Activated naive CD8-positive, alpha-beta T cell treated with anti-CD3 and anti-CD28 coated beads, Interleukin-2, amount 10 ng/mL, durations not matched to agents 7 days and 5 days (primary cell): ENCODE results near the gene CDH13. TPM values are rescaled to one million over a fixed set of nuclear protein-coding genes. Genes with fewer than 3 reads are reported as not detected.

Source experiments
- ATAC-seq: fragments of 150-1000 bp; cut with Tn5 transposase; one replicate; pipeline ENCODE4 v1.10.0; 2021; ENCODE audit warnings: low read depth, moderate library complexity
- POLR2A ChIA-PET: fragments of 350-600 bp; sonication (Branson Sonifier 250); formaldehyde crosslinking; loops from one replicate; lab custom pipeline; 2021; ENCODE audit warnings: antibody characterized with exemption; lab: Charles Lee
- DNase-seq: peaks from one replicate; pipeline ENCODE4 v3.0.0; 2021
- H3K27ac Mint-ChIP-seq: one replicate; pipeline ENCODE4 v1.8.0; 2022; ENCODE audit warnings: mild to moderate bottlenecking, mixed read lengths
- H3K27me3 Mint-ChIP-seq: one replicate; pipeline ENCODE4 v1.8.0; 2022; ENCODE audit warnings: mild to moderate bottlenecking, moderate library complexity, mixed read lengths
- H3K36me3 Mint-ChIP-seq: one replicate; pipeline ENCODE4 v1.8.0; 2021; ENCODE audit warnings: mild to moderate bottlenecking, mixed read lengths
- H3K4me1 Mint-ChIP-seq: one replicate; pipeline ENCODE4 v1.8.0; 2021; ENCODE audit warnings: mixed read lengths
- H3K4me3 Mint-ChIP-seq: one replicate; pipeline ENCODE4 v1.8.0; 2022; ENCODE audit warnings: mild to moderate bottlenecking, moderate library complexity, mixed read lengths
- H3K9me3 Mint-ChIP-seq: one replicate; pipeline ENCODE4 v1.8.0; 2021; ENCODE audit warnings: mixed read lengths
- total RNA-seq, 2 experiments: library from RNA; stranded (reverse); gene quantifications; one replicate each; pipeline ENCODE4 v1.2.3, GENCODE V29; 2021

The CDH13 gene
- total RNA-seq, 2 experiments from 2014 or later = not detected

DNA sequence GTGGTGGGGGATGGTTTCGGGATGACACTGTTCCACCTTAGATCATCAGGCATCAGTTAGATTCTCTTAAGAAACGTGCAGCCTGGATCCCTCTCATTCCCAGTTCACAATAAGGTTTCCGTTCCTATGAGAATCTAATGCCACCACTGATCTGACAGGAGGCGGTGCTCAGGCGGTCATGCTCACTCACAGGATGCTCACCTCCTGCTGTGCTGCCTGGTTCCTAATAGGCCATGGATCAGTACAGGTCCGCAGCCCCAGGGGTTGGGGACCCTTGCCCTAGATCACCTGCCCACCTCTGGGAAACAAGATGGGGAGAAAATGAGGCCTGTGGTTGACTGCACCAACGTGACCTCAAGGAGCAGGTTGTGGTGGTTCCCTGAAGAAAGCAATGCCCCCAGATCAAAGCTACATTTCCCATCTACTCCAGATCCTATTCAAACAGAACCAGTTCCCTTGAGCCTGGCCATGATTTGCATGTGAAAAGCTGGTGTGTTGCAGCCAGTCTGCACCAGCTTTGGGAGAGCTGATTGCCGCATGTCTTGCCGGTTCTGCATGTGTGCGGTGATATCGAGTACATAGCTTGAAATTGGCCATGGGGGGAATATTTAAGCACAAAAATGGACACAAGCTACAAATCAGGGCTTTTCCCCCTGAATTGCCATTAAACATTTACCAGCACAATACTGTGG, 997.8 kb downstream of the CDH13 start:
- no peaks in the 10 kb centered on the region for H3K27me3 Mint-ChIP-seq
- DNase-seq = no peak
- no peak for ATAC-seq
- no peaks in the 10 kb centered on the region for H3K4me1 Mint-ChIP-seq
- H3K4me3 Mint-ChIP-seq = no peak overlapping the region
- POLR2A ChIA-PET = no interaction called here
- H3K9me3 Mint-ChIP-seq = no peaks in the 10 kb centered on the region
- H3K27ac Mint-ChIP-seq = no peak overlapping the region
- H3K36me3 Mint-ChIP-seq = no peaks in the 10 kb centered on the region

DNA sequence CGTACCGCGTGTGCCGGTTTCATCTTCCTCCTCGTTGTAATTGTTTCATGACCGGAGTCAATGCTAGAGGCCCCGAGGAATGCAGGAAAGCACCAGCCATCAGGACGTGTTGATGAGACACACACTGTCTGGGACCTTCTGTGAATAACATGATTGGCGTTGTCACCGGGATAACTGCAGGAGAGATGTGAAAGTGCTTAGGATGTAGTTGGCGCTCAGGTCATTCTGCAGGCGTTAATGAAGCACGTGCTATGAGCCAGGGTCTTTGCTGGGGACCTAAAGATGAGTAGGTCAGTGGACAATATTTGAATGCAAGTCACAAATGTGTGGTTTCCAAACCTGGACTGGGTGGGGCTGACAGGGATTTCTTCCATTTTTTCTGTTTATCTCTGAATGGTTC, 999.4 kb downstream of the CDH13 start:
- H3K27me3 Mint-ChIP-seq = peaks cover under 1% of the 10 kb centered on the region
- H3K36me3 Mint-ChIP-seq = no peaks in the 10 kb centered on the region
- POLR2A ChIA-PET = no interaction called here
- ATAC-seq = no peak
- DNase-seq = no peak
- H3K9me3 Mint-ChIP-seq = no peaks in the 10 kb centered on the region
- H3K4me1 Mint-ChIP-seq = no peaks in the 10 kb centered on the region
- H3K27ac Mint-ChIP-seq = no peak overlapping the region
- no peak overlapping the region for H3K4me3 Mint-ChIP-seq

DNA sequence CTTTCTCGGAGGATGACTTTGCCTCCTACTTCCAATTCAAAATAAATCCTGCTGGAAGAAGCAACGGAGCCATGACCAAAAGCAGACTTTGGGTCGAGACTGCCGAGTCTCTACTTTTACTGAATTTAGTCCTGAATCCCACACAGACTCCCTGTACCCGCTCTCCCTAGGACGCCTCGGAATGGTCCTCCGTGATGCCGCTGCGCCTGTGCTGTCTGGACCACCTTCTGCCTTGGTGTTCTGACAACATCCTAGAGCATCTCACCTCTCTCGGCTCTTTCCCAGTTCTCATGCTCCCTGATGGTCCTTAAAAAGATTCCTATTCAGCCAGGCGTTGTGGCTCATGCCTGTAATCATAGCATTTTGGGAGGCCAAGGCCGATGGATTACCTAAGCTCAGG, 999.9 kb downstream of the CDH13 start:
- H3K27ac Mint-ChIP-seq = no peak overlapping the region

DNA sequence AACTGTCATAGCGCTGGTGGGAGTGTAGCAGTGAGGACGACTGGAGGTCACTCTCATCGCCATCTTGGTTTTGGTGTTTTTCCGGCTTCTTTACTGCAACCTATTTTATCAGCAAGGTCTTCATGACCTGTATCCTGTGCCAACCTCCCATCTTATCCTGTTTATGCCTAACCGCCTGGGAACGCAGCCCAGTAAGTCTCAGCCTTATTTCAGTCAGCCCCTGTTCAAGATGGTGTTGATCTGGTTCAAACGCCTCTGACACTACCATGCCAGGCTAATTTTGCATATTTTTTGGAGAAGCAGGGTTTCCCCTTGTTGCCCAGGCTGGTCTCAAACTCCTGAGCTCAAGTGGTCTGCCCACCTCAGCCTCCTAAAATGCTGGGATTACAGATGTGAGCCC, 1001.2 kb downstream of the CDH13 start:
- H3K4me1 Mint-ChIP-seq = no peaks in the 10 kb centered on the region
- no peaks in the 10 kb centered on the region for H3K36me3 Mint-ChIP-seq
- H3K27ac Mint-ChIP-seq = no peak overlapping the region
- no peak overlapping the region for H3K4me3 Mint-ChIP-seq
- ATAC-seq (no peak), DNase-seq (no peak)
- POLR2A ChIA-PET = no interaction called here
- H3K27me3 Mint-ChIP-seq = peaks cover 2% of the 10 kb centered on the region
- H3K9me3 Mint-ChIP-seq = no peaks in the 10 kb centered on the region

More for the DNA sequence above, 999.9 kb downstream of the CDH13 start:
- no peak overlapping the region for H3K4me3 Mint-ChIP-seq
- no peaks in the 10 kb centered on the region for H3K4me1 Mint-ChIP-seq
- no peaks in the 10 kb centered on the region for H3K9me3 Mint-ChIP-seq
- POLR2A ChIA-PET = no interaction called here
- peaks cover 2% of the 10 kb centered on the region for H3K27me3 Mint-ChIP-seq
- no peak for ATAC-seq
- DNase-seq = no peak
- no peaks in the 10 kb centered on the region for H3K36me3 Mint-ChIP-seq

GRCh38 chr16:83629426-83629825, 1002.7 kb downstream of the CDH13 start:
- no peaks in the 10 kb centered on the region for H3K9me3 Mint-ChIP-seq
- no peak for DNase-seq
- no peak overlapping the region for H3K4me3 Mint-ChIP-seq
- ATAC-seq = no peak
- H3K27me3 Mint-ChIP-seq = peaks cover 2% of the 10 kb centered on the region
- POLR2A ChIA-PET = no interaction called here
- H3K4me1 Mint-ChIP-seq = no peaks in the 10 kb centered on the region
- no peaks in the 10 kb centered on the region for H3K36me3 Mint-ChIP-seq
- no peak overlapping the region for H3K27ac Mint-ChIP-seq

- Mint-ChIP-seq H3K9me3 (no peaks in the 10 kb centered on the region), H3K36me3 (no peaks in the 10 kb centered on the region), H3K4me3 (no peak overlapping the region), H3K27ac (no peak overlapping the region), H3K27me3 (peaks cover 2% of the 10 kb centered on the region), H3K4me1 (no peaks in the 10 kb centered on the region)
- POLR2A ChIA-PET = no interaction called here
- ATAC-seq (no peak), DNase-seq (no peak)
Measured at GRCh38 chr16:83629836-83630235, 1003.1 kb downstream of the CDH13 start.

DNA sequence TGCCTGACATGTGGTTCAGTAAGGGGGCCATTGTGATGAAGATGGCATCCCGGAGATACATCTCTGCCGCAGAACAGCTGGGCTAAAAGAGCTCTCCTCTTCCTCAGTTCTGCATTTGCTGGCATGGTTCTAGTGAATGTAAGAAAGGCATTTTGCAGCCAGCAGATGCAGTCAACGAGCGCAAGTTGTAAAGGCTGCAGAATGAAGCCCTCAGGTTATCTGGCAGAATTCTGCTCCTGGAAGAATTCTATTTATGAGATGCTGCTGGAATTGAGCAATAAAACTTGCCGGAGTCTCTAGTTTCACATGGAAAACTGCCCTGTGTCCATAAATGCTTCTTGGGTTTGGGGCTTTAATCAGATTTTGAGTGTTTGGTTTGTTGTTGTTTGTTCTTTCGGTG, 1004.2 kb downstream of the CDH13 start:
- H3K27me3 Mint-ChIP-seq = peaks cover 2% of the 10 kb centered on the region
- no peak for ATAC-seq
- H3K27ac Mint-ChIP-seq = no peak overlapping the region
- POLR2A ChIA-PET = no interaction called here
- no peak overlapping the region for H3K4me3 Mint-ChIP-seq
- no peaks in the 10 kb centered on the region for H3K9me3 Mint-ChIP-seq
- no peaks in the 10 kb centered on the region for H3K4me1 Mint-ChIP-seq
- no peak for DNase-seq
- no peaks in the 10 kb centered on the region for H3K36me3 Mint-ChIP-seq

- Mint-ChIP-seq H3K27ac (no peak overlapping the region), H3K36me3 (no peaks in the 10 kb centered on the region), H3K4me1 (no peaks in the 10 kb centered on the region), H3K27me3 (peaks cover 2% of the 10 kb centered on the region), H3K9me3 (peaks cover 1% of the 10 kb centered on the region), H3K4me3 (no peak overlapping the region)
- ATAC-seq (no peak), DNase-seq (no peak)
- POLR2A ChIA-PET = no interaction called here
Measured at GRCh38 chr16:83633286-83633685, 1006.5 kb downstream of the CDH13 start.

DNA sequence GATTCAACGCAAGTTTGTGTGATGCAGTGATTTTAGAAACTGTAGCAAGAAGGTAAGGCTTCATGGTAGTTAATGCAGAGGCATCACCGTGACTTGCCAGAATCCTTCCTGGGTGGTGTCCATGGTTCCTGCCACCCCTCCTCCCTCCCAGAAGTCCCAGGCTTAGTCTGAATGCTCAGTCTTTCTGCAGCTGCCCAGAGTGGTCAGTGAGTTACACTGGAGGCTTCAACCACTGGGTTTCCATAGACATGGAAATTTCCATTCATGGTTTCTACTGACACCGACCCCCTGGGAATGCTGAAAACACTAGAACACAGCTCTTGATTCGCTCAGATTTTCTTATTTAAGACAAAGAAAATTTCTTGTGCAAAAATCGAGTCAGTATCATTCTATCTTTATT, 1021.6 kb downstream of the CDH13 start:
- Mint-ChIP-seq H3K4me3 (no peak overlapping the region), H3K36me3 (no peaks in the 10 kb centered on the region), H3K27ac (no peak overlapping the region), H3K9me3 (no peaks in the 10 kb centered on the region), H3K4me1 (no peaks in the 10 kb centered on the region), H3K27me3 (no peaks in the 10 kb centered on the region)
- POLR2A ChIA-PET = no interaction called here
- DNase-seq (no peak), ATAC-seq (no peak)

DNA sequence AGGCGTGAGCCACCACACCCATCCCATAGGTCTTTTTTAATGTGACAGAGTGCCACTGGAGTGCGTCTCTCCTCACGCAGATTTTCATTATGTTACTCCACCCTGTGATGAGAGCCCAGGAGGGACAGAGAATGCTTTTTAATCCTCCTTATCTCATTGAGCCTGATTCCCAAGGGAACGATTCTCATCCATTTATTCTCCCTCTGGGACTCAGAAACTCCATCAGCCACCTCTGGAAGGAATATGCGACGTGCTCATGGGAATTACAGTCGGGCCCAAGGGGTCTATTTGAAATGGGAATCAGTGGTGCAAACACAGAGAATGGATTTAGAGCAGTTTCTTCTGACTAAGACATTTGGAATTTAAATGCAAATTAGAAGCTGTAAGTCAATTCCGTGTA, 1025.1 kb downstream of the CDH13 start:
- Mint-ChIP-seq H3K4me1 (no peaks in the 10 kb centered on the region), H3K36me3 (no peaks in the 10 kb centered on the region)
- POLR2A ChIA-PET = no interaction called here

GRCh38 chr16:83652943-83653342, 1026.2 kb downstream of the CDH13 start:
- H3K36me3 Mint-ChIP-seq = no peaks in the 10 kb centered on the region
- H3K27ac Mint-ChIP-seq = no peak overlapping the region
- no peak overlapping the region for H3K4me3 Mint-ChIP-seq
- no peaks in the 10 kb centered on the region for H3K27me3 Mint-ChIP-seq
- H3K4me1 Mint-ChIP-seq = no peaks in the 10 kb centered on the region
- POLR2A ChIA-PET = no interaction called here
- no peak for DNase-seq
- ATAC-seq = no peak
- no peaks in the 10 kb centered on the region for H3K9me3 Mint-ChIP-seq

More for the DNA sequence above, 1025.1 kb downstream of the CDH13 start:
- H3K9me3 Mint-ChIP-seq = no peaks in the 10 kb centered on the region
- no peak for DNase-seq
- H3K27me3 Mint-ChIP-seq = no peaks in the 10 kb centered on the region
- no peak overlapping the region for H3K27ac Mint-ChIP-seq
- ATAC-seq = no peak
- no peak overlapping the region for H3K4me3 Mint-ChIP-seq

DNA sequence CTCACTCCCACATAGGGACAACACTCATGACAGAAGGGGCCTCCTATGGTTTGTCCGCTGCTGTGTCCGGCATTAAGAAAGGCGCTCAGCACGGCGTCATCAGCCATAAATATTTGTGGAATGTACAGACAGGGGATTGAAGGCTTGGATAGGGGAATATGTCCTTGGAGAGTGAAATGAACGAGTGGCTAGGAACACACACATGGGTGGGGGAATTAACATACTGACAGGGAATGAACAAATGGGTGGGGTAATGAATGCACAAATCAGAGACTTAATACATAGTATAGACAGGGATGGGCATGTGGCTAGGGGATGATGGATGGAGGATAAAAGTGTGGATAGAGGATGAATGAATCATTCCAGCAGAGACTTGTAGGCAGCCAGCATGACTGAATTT, 1027.0 kb downstream of the CDH13 start:
- Mint-ChIP-seq H3K9me3 (no peaks in the 10 kb centered on the region), H3K27ac (no peak overlapping the region), H3K27me3 (no peaks in the 10 kb centered on the region), H3K36me3 (no peaks in the 10 kb centered on the region), H3K4me1 (no peaks in the 10 kb centered on the region), H3K4me3 (no peak overlapping the region)
- no peak for DNase-seq
- ATAC-seq = no peak
- POLR2A ChIA-PET = no interaction called here

GRCh38 chr16:83660282-83660681, 1033.5 kb downstream of the CDH13 start:
- Mint-ChIP-seq H3K9me3 (no peaks in the 10 kb centered on the region), H3K4me3 (no peak overlapping the region), H3K27me3 (no peaks in the 10 kb centered on the region), H3K36me3 (no peaks in the 10 kb centered on the region), H3K4me1 (no peaks in the 10 kb centered on the region), H3K27ac (no peak overlapping the region)
- DNase-seq = no peak
- no peak for ATAC-seq
- POLR2A ChIA-PET = no interaction called here

- no peaks in the 10 kb centered on the region for H3K4me1 Mint-ChIP-seq
- POLR2A ChIA-PET = no interaction called here
- no peak overlapping the region for H3K4me3 Mint-ChIP-seq
- no peaks in the 10 kb centered on the region for H3K9me3 Mint-ChIP-seq
- H3K27ac Mint-ChIP-seq = no peak overlapping the region
- ATAC-seq = no peak
- no peaks in the 10 kb centered on the region for H3K36me3 Mint-ChIP-seq
- H3K27me3 Mint-ChIP-seq = peaks cover 2% of the 10 kb centered on the region
- DNase-seq = no peak
Measured at GRCh38 chr16:83661656-83662055, 1034.9 kb downstream of the CDH13 start.

GRCh38 chr16:83666449-83666848, 1039.7 kb downstream of the CDH13 start:
- H3K4me1 Mint-ChIP-seq = no peaks in the 10 kb centered on the region
- H3K9me3 Mint-ChIP-seq = no peaks in the 10 kb centered on the region
- no peak overlapping the region for H3K27ac Mint-ChIP-seq
- H3K36me3 Mint-ChIP-seq = no peaks in the 10 kb centered on the region
- POLR2A ChIA-PET = no interaction called here
- peaks cover 7% of the 10 kb centered on the region for H3K27me3 Mint-ChIP-seq
- DNase-seq (no peak), ATAC-seq (no peak)
- no peak overlapping the region for H3K4me3 Mint-ChIP-seq
